HG03457 (cell line): ENCODE data around the gene LGALS3.
"Not testable (repeated sequence)": the region's sequence is repeated elsewhere in the genome, so short reads cannot be mapped to it uniquely, and the experiment has no call there.

Experiments used
- ATAC-seq: cut with Tn5 transposase; IDR thresholded peaks from one replicate; pipeline ENCODE4 v1.9.1; 2021; ENCODE audit warnings: moderate number of reproducible peaks; ENCODE audit not compliant: unreplicated experiment

LGALS3 gene

GRCh38 chr14:55129086-55129427 is at the start of gene LGALS3:
Gene LGALS3, plus strand, starts transcription at chr14:55129252. Its CDS starts 8,122 bp downstream, at chr14:55137374.
- peak; percentile 31 for ATAC-seq

- not testable (repeated sequence) for ATAC-seq
Measured at GRCh38 chr14:55079961-55080360, 49.1 kb upstream of the LGALS3 start.

GRCh38 chr14:55084401-55085059 is 44.5 kb upstream of the LGALS3 start:
- ATAC-seq: no peak

GRCh38 chr14:55085060-55085660 is 43.9 kb upstream of the LGALS3 start:
- ATAC-seq: no peak

GRCh38 chr14:55086938-55087337 is 42.1 kb upstream of the LGALS3 start:
- no peak for ATAC-seq

GRCh38 chr14:55088356-55088755 is 40.7 kb upstream of the LGALS3 start:
- no peak for ATAC-seq

GRCh38 chr14:55092341-55092740 is 36.7 kb upstream of the LGALS3 start:
- no peak for ATAC-seq

- ATAC-seq: no peak
Measured at GRCh38 chr14:55094292-55095157, 34.5 kb upstream of the LGALS3 start.

GRCh38 chr14:55097881-55098560 is 31.0 kb upstream of the LGALS3 start:
- ATAC-seq: peak; percentile 46

GRCh38 chr14:55098561-55098898 is 30.5 kb upstream of the LGALS3 start:
- no peak for ATAC-seq

GRCh38 chr14:55099756-55100155 is 29.3 kb upstream of the LGALS3 start:
- ATAC-seq: no peak

GRCh38 chr14:55101698-55102097 is 27.4 kb upstream of the LGALS3 start:
- no peak for ATAC-seq

GRCh38 chr14:55102141-55102621 is 26.9 kb upstream of the LGALS3 start:
- peak; percentile 62 for ATAC-seq

GRCh38 chr14:55103005-55103640 is 25.9 kb upstream of the LGALS3 start:
- ATAC-seq: no peak

- ATAC-seq: no peak
Measured at GRCh38 chr14:55103971-55104954, 24.8 kb upstream of the LGALS3 start.

GRCh38 chr14:55105991-55106390 is 23.1 kb upstream of the LGALS3 start:
- no peak for ATAC-seq

GRCh38 chr14:55107766-55108554 is 21.1 kb upstream of the LGALS3 start:
- no peak for ATAC-seq

- no peak for ATAC-seq
Measured at GRCh38 chr14:55109836-55110235, 19.2 kb upstream of the LGALS3 start.
